Body of pancreas (tissue), 4 donors: ENCODE results near the gene PHETA1. TPM values are rescaled to one million over a fixed set of nuclear protein-coding genes. Genes with fewer than 3 reads are reported as not detected.
A peak's percentile ranks its signal among the peaks of the same experiment; 100 is the strongest.

ENCODE experiments used
- ATAC-seq: fragments of 150-250 bp; one replicate; pipeline ENCODE4 v1.9.1; 2016
- DNase-seq, 4 donors: peaks; one replicate each; pipeline ENCODE4 v3.0.0-alpha.2; 2019
- H3K27ac ChIP-seq, 4 donors: fragments of 200-600 bp; sonication (generic); 1 replicate in 3 of 4; 2 replicates in 1 of 4; pipeline versions ENCODE4 v1.5.1 to v1.6.1; 2016 to 2019; ENCODE audit warnings: mild to moderate bottlenecking in 1 of 4, mixed read lengths in 1 of 4, moderate library complexity in 1 of 4
- H3K27me3 ChIP-seq, 2 donors: fragments of 200-600 bp; sonication (generic); one replicate each; pipeline ENCODE4 v1.6.0; 2016; ENCODE audit warnings: mild to moderate bottlenecking in 1 of 2
- H3K36me3 ChIP-seq, 2 donors: fragments of 200-600 bp; sonication (generic); replicated peaks in 1 of 2; 2 replicates each; pipeline ENCODE4 v1.5.1; 2016; ENCODE audit warnings: low read depth in 2 of 2; ENCODE audit not compliant: insufficient read depth in 1 of 2
- H3K4me1 ChIP-seq: fragments of 200-600 bp; sonication (generic); one replicate; pipeline ENCODE4 v1.6.0; 2016
- H3K4me3 ChIP-seq, 2 donors: fragments of 200-600 bp; sonication (generic); 1 replicate in 1 of 2; 2 replicates in 1 of 2; pipeline ENCODE4 v1.5.1; 2016 to 2019
- H3K9me3 ChIP-seq, 3 donors: fragments of 200-600 bp; sonication (generic); 1 replicate in 2 of 3; 2 replicates in 1 of 3; pipeline ENCODE4 v1.5.1; 2016
- CTCF ChIP-seq, 7 experiments: fragments of 450-650 bp in 4 of 7; fragments of 200-600 bp in 3 of 7; sonication (generic) in 3 of 7; IDR thresholded peaks; one replicate each; pipeline ENCODE4 v1.5.1; 2016 to 2019; ENCODE audit warnings: antibody characterized with exemption in 7 of 7
- POLR2A ChIP-seq, 3 donors: fragments of 450-650 bp; IDR thresholded peaks; one replicate each; pipeline ENCODE4 v1.6.1; 2016; ENCODE audit warnings: antibody characterized with exemption in 3 of 3, mild to moderate bottlenecking in 2 of 3
- WGBS, 2 donors: methylation state at CpG; one replicate each; pipeline ENCODE4 v1.1.5; 2017; 5-methylcytosine and 5-hydroxymethylcytosine counted together
- intact Hi-C: fragments of 100-400 bp; cut with DNase I; formaldehyde crosslinking; loops from one replicate; pipeline ENCODE4 v1.15.1; 2023
- total RNA-seq, 2 donors: library from RNA; depleted of rRNA; stranded (reverse); fragments of >200 nt; gene quantifications; one replicate each; pipeline ENCODE4 v1.1.0, GENCODE V29; 2016

PHETA1 gene
- total RNA-seq, 2 donors from 2014 or later: 20.4 to 31.4 TPM

GRCh38 chr12:111368291-111368787, 556 bp downstream of the PHETA1 start:
- Histone ChIP-seq H3K4me1 (peaks cover 58% of the 10 kb centered on the region), H3K27me3 (no peaks in the 10 kb centered on the region), H3K9me3 (no peaks in the 10 kb centered on the region), H3K36me3 (no peaks in the 10 kb centered on the region), H3K27ac (peak overlapping the region; percentile 77 to 87 (median 84)), H3K4me3 (peak overlapping the region; percentile 62 to 85)
- 0% methylated on average over 7 to 18 of the region's 18 CpGs for WGBS, 2 donors
- intact Hi-C loops: no loop called here
- peak; percentile 30 to 57 (median 40) for DNase-seq
- ATAC-seq: no peak
- TF ChIP-seq CTCF (IDR thresholded peaks at IDR 0.05) (no peak), POLR2A (IDR thresholded peaks at IDR 0.05) (no peak)

GRCh38 chr12:111367661-111368221, 1.2 kb downstream of the PHETA1 start:
- no peak overlapping the region for H3K4me3 ChIP-seq
- no peak for TF ChIP-seq CTCF (IDR thresholded peaks at IDR 0.05)
- peak; percentile 50 to 73 (median 73) for TF ChIP-seq POLR2A (IDR thresholded peaks at IDR 0.05)
- DNase-seq (peak; percentile 82 to 89 (median 88)), ATAC-seq (peak; percentile 82)
- 19 to 21% methylated on average over 4 to 7 of the region's 7 CpGs for WGBS, 2 donors
- intact Hi-C loops: no loop called here
- H3K36me3 ChIP-seq: no peaks in the 10 kb centered on the region
- H3K27me3 ChIP-seq: no peaks in the 10 kb centered on the region
- peaks cover 64% of the 10 kb centered on the region for H3K4me1 ChIP-seq
- no peaks in the 10 kb centered on the region for H3K9me3 ChIP-seq
- peak overlapping the region; percentile 77 to 87 (median 84) for H3K27ac ChIP-seq

- TF ChIP-seq POLR2A (IDR thresholded peaks at IDR 0.05) (no peak), CTCF (IDR thresholded peaks at IDR 0.05) (no peak)
- no peaks in the 10 kb centered on the region for H3K27me3 ChIP-seq
- H3K4me1 ChIP-seq: peaks cover 76% of the 10 kb centered on the region
- H3K9me3 ChIP-seq: no peaks in the 10 kb centered on the region
- ATAC-seq (no peak), DNase-seq (no peak)
- 68 to 92% methylated on average over 2 of the region's 2 CpGs for WGBS, 2 donors
- H3K27ac ChIP-seq: peak overlapping the region in 1 of 4 donors; percentile 86
- intact Hi-C loops: no loop called here
- no peak overlapping the region for H3K4me3 ChIP-seq
- no peaks in the 10 kb centered on the region for H3K36me3 ChIP-seq
Observed at GRCh38 chr12:111366583-111366982, 2.3 kb downstream of the PHETA1 start.

- H3K36me3 ChIP-seq: no peaks in the 10 kb centered on the region
- DNase-seq (no peak), ATAC-seq (no peak)
- no peak for TF ChIP-seq CTCF (IDR thresholded peaks at IDR 0.05)
- no peak for TF ChIP-seq POLR2A (IDR thresholded peaks at IDR 0.05)
- intact Hi-C loops: no loop called here
- H3K9me3 ChIP-seq: no peaks in the 10 kb centered on the region
- no peak overlapping the region for H3K27ac ChIP-seq
- peaks cover 81% of the 10 kb centered on the region for H3K4me1 ChIP-seq
- WGBS, 2 donors: 94% methylated on average over 10 of the region's 10 CpGs
- H3K27me3 ChIP-seq: no peaks in the 10 kb centered on the region
- no peak overlapping the region for H3K4me3 ChIP-seq
Observed at GRCh38 chr12:111366075-111366474, 2.8 kb downstream of the PHETA1 start.

- TF ChIP-seq CTCF (IDR thresholded peaks at IDR 0.05) (no peak), POLR2A (IDR thresholded peaks at IDR 0.05) (no peak)
Observed at GRCh38 chr12:111363578-111363977, 5.3 kb downstream of the PHETA1 start.

More at GRCh38 chr12:111363578-111363977, 5.3 kb downstream of the PHETA1 start:
- intact Hi-C loops: no loop called here
- ATAC-seq (no peak), DNase-seq (peak; percentile 31 to 51 (median 41))
- H3K4me1 ChIP-seq: peaks cover 80% of the 10 kb centered on the region
- no peaks in the 10 kb centered on the region for H3K9me3 ChIP-seq
- 70 to 75% methylated on average over 3 of the region's 3 CpGs for WGBS, 2 donors
- H3K4me3 ChIP-seq: no peak overlapping the region
- H3K36me3 ChIP-seq: no peaks in the 10 kb centered on the region
- peak overlapping the region in 3 of 4 donors; percentile 27 to 43 (median 29) for H3K27ac ChIP-seq
- no peaks in the 10 kb centered on the region for H3K27me3 ChIP-seq
